ENCODE data around the gene FCGBP.
A peak's percentile ranks its signal among the peaks of the same experiment; 100 is the strongest.

FCGBP gene

DNA sequence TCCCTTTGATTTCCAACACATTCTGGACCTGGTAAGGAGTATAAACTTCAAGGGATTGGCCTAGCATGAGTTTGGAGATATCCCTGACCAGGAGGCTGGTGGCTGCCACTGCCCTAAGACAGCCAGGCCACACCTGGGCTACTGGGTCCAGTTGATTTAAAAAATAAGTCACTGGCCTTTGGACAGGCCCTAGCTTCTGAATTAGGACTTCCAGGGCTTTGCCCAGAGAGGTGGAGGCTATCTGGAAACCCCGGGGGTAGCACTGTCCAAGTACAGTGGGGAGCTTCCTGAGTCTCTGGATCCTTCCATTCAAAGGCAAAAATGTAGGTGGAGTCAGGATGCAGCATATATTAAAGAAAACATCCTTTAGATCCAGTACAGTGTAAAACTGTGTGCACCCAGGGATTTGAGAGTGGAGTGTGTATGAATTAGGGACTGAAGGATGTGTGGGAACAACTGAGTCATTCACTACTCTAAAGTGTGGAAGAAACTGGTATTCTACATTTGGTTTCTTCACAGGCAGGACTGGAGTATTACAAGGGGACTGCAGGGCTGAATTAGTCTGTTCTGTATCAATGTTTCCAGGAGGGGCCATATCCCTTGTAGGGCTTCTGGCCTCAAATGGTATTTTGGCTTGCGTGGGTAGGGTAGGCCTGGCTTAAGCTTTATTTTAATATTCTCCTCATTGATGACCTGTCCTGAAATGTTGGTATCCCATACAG is 14.8 kb upstream of the FCGBP start:
- Histone ChIP-seq H3K27ac (ENCODE audit: low read depth, low read length) (no peak overlapping the region), H3K9ac (ENCODE audit: low read depth in 1 of 2, low read length in 2 of 2) (no peak overlapping the region), H3K9me3 (ENCODE audit: control insufficient read depth in 1 of 2, low read length in 2 of 2) (no peaks in the 10 kb centered on the region), H3K4me1 (ENCODE audit: control insufficient read depth in 1 of 2, insufficient read depth in 2 of 2, low read length in 2 of 2) (peaks cover 11 to 15% of the 10 kb centered on the region in 2 donors), H3K36me3 (ENCODE audit: control insufficient read depth in 1 of 2, insufficient read depth in 2 of 2, low read length in 2 of 2) (no peaks in the 10 kb centered on the region), H3K27me3 (ENCODE audit: control insufficient read depth in 1 of 2, insufficient read depth in 2 of 2, low read length in 2 of 2) (no peaks in the 10 kb centered on the region), H3K4me3 (ENCODE audit: low read depth in 1 of 2, low read length in 2 of 2) (no peak overlapping the region)

DNA sequence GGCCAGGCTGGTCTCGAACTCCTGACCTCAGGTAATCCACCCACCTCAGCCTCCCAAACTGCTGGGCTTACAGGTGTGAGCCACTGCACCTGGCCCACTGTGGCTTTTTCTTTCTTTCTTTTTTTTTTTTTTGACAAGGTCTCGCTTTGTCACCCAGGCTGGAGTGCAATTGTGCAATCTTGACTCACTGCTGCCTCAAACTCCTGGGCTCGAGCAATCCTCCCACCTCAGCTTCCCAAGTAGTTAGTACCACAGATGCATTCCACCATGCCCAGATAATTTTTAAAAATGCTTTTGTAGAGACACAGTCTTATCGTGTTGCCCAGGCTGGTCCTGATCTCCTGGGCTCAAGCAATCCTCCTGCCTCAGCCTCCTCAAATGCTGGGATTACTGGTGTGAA is 12.1 kb upstream of the FCGBP start:
- Histone ChIP-seq H3K9ac (ENCODE audit: low read depth in 1 of 2, low read length in 2 of 2) (no peak overlapping the region), H3K9me3 (ENCODE audit: control insufficient read depth in 1 of 2, low read length in 2 of 2) (no peaks in the 10 kb centered on the region), H3K36me3 (ENCODE audit: control insufficient read depth in 1 of 2, insufficient read depth in 2 of 2, low read length in 2 of 2) (no peaks in the 10 kb centered on the region), H3K4me3 (ENCODE audit: low read depth in 1 of 2, low read length in 2 of 2) (no peak overlapping the region), H3K27me3 (ENCODE audit: control insufficient read depth in 1 of 2, insufficient read depth in 2 of 2, low read length in 2 of 2) (no peaks in the 10 kb centered on the region), H3K4me1 (ENCODE audit: control insufficient read depth in 1 of 2, insufficient read depth in 2 of 2, low read length in 2 of 2) (peaks cover 29 to 38% of the 10 kb centered on the region in 2 donors), H3K27ac (ENCODE audit: low read depth, low read length) (no peak overlapping the region)

- no peaks in the 10 kb centered on the region for H3K27me3 ChIP-seq (ENCODE audit: control insufficient read depth in 1 of 2, insufficient read depth in 2 of 2, low read length in 2 of 2)
- H3K27ac ChIP-seq (ENCODE audit: low read depth, low read length): peak overlapping the region; percentile 90
- peak overlapping the region in 1 of 2 donors; percentile 56 for H3K4me3 ChIP-seq (ENCODE audit: low read depth in 1 of 2, low read length in 2 of 2)
- no peaks in the 10 kb centered on the region for H3K9me3 ChIP-seq (ENCODE audit: control insufficient read depth in 1 of 2, low read length in 2 of 2)
- H3K36me3 ChIP-seq (ENCODE audit: control insufficient read depth in 1 of 2, insufficient read depth in 2 of 2, low read length in 2 of 2): no peaks in the 10 kb centered on the region
- H3K4me1 ChIP-seq (ENCODE audit: control insufficient read depth in 1 of 2, insufficient read depth in 2 of 2, low read length in 2 of 2): peaks cover 40 to 46% of the 10 kb centered on the region in 2 donors
- peak overlapping the region; percentile 4 to 20 for H3K9ac ChIP-seq (ENCODE audit: low read depth in 1 of 2, low read length in 2 of 2)
Measured at GRCh38 chr19:39943586-39943985, 9.2 kb upstream of the FCGBP start.

GRCh38 chr19:39942366-39942730 is 7.9 kb upstream of the FCGBP start:
- Histone ChIP-seq H3K4me3 (ENCODE audit: low read depth in 1 of 2, low read length in 2 of 2) (no peak overlapping the region), H3K27ac (ENCODE audit: low read depth, low read length) (no peak overlapping the region)

DNA sequence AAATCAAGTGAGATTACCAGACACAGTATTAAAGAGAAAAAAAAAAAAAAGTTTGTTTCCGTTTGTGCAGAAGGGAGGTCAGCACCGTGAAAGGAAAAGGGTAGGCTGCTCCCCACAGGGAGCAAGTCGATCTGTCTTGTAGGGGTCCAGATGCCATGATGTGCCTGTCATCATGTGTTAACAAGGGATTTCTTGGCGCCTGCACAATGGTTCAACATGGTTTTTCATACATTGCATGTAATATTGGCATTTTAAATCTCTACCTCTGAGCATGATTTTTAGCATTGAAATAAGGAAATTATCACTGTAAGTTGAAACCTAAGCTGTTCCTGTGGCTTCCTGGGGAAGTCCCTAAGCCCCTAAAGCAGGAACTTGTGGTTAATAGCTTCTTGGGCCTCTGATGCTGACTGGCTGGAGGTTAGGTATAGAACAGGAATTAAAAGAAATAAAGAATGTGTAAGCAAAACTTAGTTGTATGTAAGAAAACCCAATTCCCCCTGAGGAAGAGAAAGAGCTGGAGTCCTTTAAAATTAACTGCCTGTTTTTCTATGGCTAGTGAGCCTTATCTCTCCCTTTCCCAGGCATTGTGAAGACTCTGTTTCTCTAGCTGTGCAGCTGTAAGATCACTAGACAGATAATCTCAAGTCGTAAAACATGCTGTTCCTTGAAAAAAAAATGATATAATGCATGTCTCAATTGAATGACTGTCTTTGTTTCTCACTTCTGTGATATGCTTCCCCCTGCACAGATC is 7.4 kb upstream of the FCGBP start:
- H3K4me1 ChIP-seq (ENCODE audit: control insufficient read depth in 1 of 2, insufficient read depth in 2 of 2, low read length in 2 of 2): peaks cover 40 to 46% of the 10 kb centered on the region in 2 donors
- H3K36me3 ChIP-seq (ENCODE audit: control insufficient read depth in 1 of 2, insufficient read depth in 2 of 2, low read length in 2 of 2): no peaks in the 10 kb centered on the region
- H3K9ac ChIP-seq (ENCODE audit: low read depth in 1 of 2, low read length in 2 of 2): no peak overlapping the region
- no peaks in the 10 kb centered on the region for H3K27me3 ChIP-seq (ENCODE audit: control insufficient read depth in 1 of 2, insufficient read depth in 2 of 2, low read length in 2 of 2)
- H3K9me3 ChIP-seq (ENCODE audit: control insufficient read depth in 1 of 2, low read length in 2 of 2): no peaks in the 10 kb centered on the region
- H3K27ac ChIP-seq (ENCODE audit: low read depth, low read length): no peak overlapping the region
- H3K4me3 ChIP-seq (ENCODE audit: low read depth in 1 of 2, low read length in 2 of 2): peak overlapping the region; percentile 20 to 48

More at GRCh38 chr19:39942366-39942730, 7.9 kb upstream of the FCGBP start:
- H3K27me3 ChIP-seq (ENCODE audit: control insufficient read depth in 1 of 2, insufficient read depth in 2 of 2, low read length in 2 of 2): no peaks in the 10 kb centered on the region
- H3K9ac ChIP-seq (ENCODE audit: low read depth in 1 of 2, low read length in 2 of 2): no peak overlapping the region
- no peaks in the 10 kb centered on the region for H3K36me3 ChIP-seq (ENCODE audit: control insufficient read depth in 1 of 2, insufficient read depth in 2 of 2, low read length in 2 of 2)
- peaks cover 40 to 46% of the 10 kb centered on the region in 2 donors for H3K4me1 ChIP-seq (ENCODE audit: control insufficient read depth in 1 of 2, insufficient read depth in 2 of 2, low read length in 2 of 2)
- H3K9me3 ChIP-seq (ENCODE audit: control insufficient read depth in 1 of 2, low read length in 2 of 2): no peaks in the 10 kb centered on the region

- H3K4me3 ChIP-seq (ENCODE audit: low read depth in 1 of 2, low read length in 2 of 2): peak overlapping the region; percentile 22 to 43
- peaks cover 40 to 52% of the 10 kb centered on the region in 2 donors for H3K4me1 ChIP-seq (ENCODE audit: control insufficient read depth in 1 of 2, insufficient read depth in 2 of 2, low read length in 2 of 2)
- H3K9me3 ChIP-seq (ENCODE audit: control insufficient read depth in 1 of 2, low read length in 2 of 2): no peaks in the 10 kb centered on the region
- H3K27ac ChIP-seq (ENCODE audit: low read depth, low read length): no peak overlapping the region
- no peak overlapping the region for H3K9ac ChIP-seq (ENCODE audit: low read depth in 1 of 2, low read length in 2 of 2)
- H3K27me3 ChIP-seq (ENCODE audit: control insufficient read depth in 1 of 2, insufficient read depth in 2 of 2, low read length in 2 of 2): no peaks in the 10 kb centered on the region
- no peaks in the 10 kb centered on the region for H3K36me3 ChIP-seq (ENCODE audit: control insufficient read depth in 1 of 2, insufficient read depth in 2 of 2, low read length in 2 of 2)
Measured at GRCh38 chr19:39941151-39941550, 6.7 kb upstream of the FCGBP start.

DNA sequence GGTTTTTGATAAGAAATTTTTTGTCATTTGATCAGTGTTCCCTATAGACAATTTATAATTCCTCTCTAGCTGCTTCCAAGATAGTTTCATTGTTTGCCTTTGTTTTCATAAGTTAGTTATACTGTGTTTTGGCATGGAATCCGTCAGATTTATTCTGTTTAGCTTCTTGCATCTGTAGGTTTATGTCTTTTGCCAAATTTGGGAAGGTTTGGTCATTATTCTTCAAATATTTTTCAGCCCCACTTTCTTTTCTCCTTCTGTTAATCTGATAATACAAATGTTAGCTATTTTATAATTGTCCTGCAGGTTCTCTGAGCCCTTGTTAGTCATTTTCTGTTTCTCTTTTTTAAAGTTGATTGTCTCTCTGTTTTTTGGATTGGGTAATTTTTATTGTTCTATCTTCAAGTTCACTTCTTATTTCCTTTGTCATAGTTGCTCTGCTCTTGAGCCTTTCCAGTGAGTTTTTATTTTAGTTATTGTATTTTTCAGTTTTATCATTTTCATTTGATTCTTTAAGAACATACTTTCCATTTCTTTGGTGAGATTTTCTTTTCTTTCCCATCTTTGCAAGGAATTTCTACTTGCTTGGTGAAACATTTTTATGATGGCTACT is 5.9 kb upstream of the FCGBP start:
- peaks cover 41 to 51% of the 10 kb centered on the region in 2 donors for H3K4me1 ChIP-seq (ENCODE audit: control insufficient read depth in 1 of 2, insufficient read depth in 2 of 2, low read length in 2 of 2)
- H3K9ac ChIP-seq (ENCODE audit: low read depth in 1 of 2, low read length in 2 of 2): no peak overlapping the region
- H3K36me3 ChIP-seq (ENCODE audit: control insufficient read depth in 1 of 2, insufficient read depth in 2 of 2, low read length in 2 of 2): no peaks in the 10 kb centered on the region
- no peaks in the 10 kb centered on the region for H3K9me3 ChIP-seq (ENCODE audit: control insufficient read depth in 1 of 2, low read length in 2 of 2)
- H3K4me3 ChIP-seq (ENCODE audit: low read depth in 1 of 2, low read length in 2 of 2): no peak overlapping the region
- H3K27me3 ChIP-seq (ENCODE audit: control insufficient read depth in 1 of 2, insufficient read depth in 2 of 2, low read length in 2 of 2): no peaks in the 10 kb centered on the region
- H3K27ac ChIP-seq (ENCODE audit: low read depth, low read length): no peak overlapping the region

- no peak overlapping the region for H3K9ac ChIP-seq (ENCODE audit: low read depth in 1 of 2, low read length in 2 of 2)
- no peaks in the 10 kb centered on the region for H3K27me3 ChIP-seq (ENCODE audit: control insufficient read depth in 1 of 2, insufficient read depth in 2 of 2, low read length in 2 of 2)
- H3K36me3 ChIP-seq (ENCODE audit: control insufficient read depth in 1 of 2, insufficient read depth in 2 of 2, low read length in 2 of 2): no peaks in the 10 kb centered on the region
- H3K27ac ChIP-seq (ENCODE audit: low read depth, low read length): no peak overlapping the region
- no peaks in the 10 kb centered on the region for H3K9me3 ChIP-seq (ENCODE audit: control insufficient read depth in 1 of 2, low read length in 2 of 2)
- H3K4me3 ChIP-seq (ENCODE audit: low read depth in 1 of 2, low read length in 2 of 2): no peak overlapping the region
- H3K4me1 ChIP-seq (ENCODE audit: control insufficient read depth in 1 of 2, insufficient read depth in 2 of 2, low read length in 2 of 2): peaks cover 42 to 48% of the 10 kb centered on the region in 2 donors
Measured at GRCh38 chr19:39939556-39939955, 5.1 kb upstream of the FCGBP start.

DNA sequence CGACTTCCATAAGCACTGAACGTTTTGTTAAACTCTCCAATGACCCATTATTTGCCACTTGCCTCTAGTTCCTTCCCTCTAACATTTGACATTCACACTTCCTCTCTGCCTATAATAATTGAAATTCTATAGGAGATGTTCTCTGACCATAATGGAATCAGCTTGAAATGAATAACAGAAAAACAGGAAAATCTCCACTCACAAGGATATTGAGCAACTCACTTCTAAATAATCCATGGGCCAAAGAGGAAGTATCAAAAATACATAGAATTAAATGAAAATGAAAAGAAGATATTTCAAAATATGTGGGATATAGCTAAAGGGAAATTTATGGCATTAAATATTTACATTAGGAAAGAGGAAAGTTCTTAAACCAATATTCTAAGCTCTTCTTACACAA is 3.4 kb upstream of the FCGBP start:
- Histone ChIP-seq H3K27me3 (ENCODE audit: control insufficient read depth in 1 of 2, insufficient read depth in 2 of 2, low read length in 2 of 2) (no peaks in the 10 kb centered on the region), H3K9me3 (ENCODE audit: control insufficient read depth in 1 of 2, low read length in 2 of 2) (no peaks in the 10 kb centered on the region), H3K4me3 (ENCODE audit: low read depth in 1 of 2, low read length in 2 of 2) (no peak overlapping the region), H3K9ac (ENCODE audit: low read depth in 1 of 2, low read length in 2 of 2) (no peak overlapping the region), H3K4me1 (ENCODE audit: control insufficient read depth in 1 of 2, insufficient read depth in 2 of 2, low read length in 2 of 2) (peaks cover 31 to 33% of the 10 kb centered on the region in 2 donors), H3K27ac (ENCODE audit: low read depth, low read length) (no peak overlapping the region), H3K36me3 (ENCODE audit: control insufficient read depth in 1 of 2, insufficient read depth in 2 of 2, low read length in 2 of 2) (no peaks in the 10 kb centered on the region)

DNA sequence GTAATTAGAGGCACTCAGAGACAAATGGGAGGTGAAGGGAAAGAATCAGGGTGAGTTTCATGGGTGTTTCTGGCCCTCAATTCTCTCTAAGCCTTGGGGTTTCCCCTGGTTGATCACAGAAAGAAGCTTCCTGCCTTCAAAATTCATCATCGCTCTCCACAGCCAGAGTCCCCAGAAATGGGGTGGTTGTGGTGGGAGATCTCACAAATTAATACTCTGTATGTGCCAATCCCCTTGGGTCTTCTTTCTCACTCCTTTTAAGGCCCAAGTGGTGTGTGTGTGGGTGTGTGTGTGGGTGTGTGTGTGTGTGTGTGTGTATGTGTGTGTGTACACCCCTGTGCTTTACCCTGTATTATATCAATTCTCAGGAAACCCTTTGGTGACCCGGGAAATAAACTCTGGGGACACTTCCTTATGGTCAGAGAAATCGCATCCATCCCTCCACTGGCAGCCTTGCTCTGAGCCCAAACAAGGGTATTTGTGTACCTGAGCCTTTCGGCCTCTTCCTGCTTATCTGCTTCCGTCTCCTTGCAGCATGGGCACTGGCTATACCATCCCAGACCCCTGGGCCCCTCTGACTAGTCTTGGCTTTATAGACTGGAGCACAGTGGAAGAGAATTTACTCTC is 2.8 kb upstream of the FCGBP start:
- H3K4me1 ChIP-seq (ENCODE audit: control insufficient read depth in 1 of 2, insufficient read depth in 2 of 2, low read length in 2 of 2): peaks cover 26 to 28% of the 10 kb centered on the region in 2 donors
- H3K9me3 ChIP-seq (ENCODE audit: control insufficient read depth in 1 of 2, low read length in 2 of 2): no peaks in the 10 kb centered on the region
- no peak overlapping the region for H3K27ac ChIP-seq (ENCODE audit: low read depth, low read length)
- H3K4me3 ChIP-seq (ENCODE audit: low read depth in 1 of 2, low read length in 2 of 2): no peak overlapping the region
- H3K9ac ChIP-seq (ENCODE audit: low read depth in 1 of 2, low read length in 2 of 2): no peak overlapping the region
- no peaks in the 10 kb centered on the region for H3K36me3 ChIP-seq (ENCODE audit: control insufficient read depth in 1 of 2, insufficient read depth in 2 of 2, low read length in 2 of 2)
- H3K27me3 ChIP-seq (ENCODE audit: control insufficient read depth in 1 of 2, insufficient read depth in 2 of 2, low read length in 2 of 2): no peaks in the 10 kb centered on the region

All from duodenal mucosa (tissue), 2 donors.